Fibroblast of villous mesenchyme (primary cell): ENCODE results near the gene TCF12. TPM values are rescaled to one million over a fixed set of nuclear protein-coding genes. Genes with fewer than 3 reads are reported as not detected.

Experiments used
- DNase-seq: peaks from one replicate; pipeline ENCODE4 v3.0.0-alpha.2; 2010; ENCODE audit warnings: low read depth
- H3K4me3 ChIP-seq: 2 replicates; pipeline ENCODE4 v1.5.1; 2011; ENCODE audit warnings: low read depth, mild to moderate bottlenecking, low read length
- total RNA-seq: library from RNA; depleted of rRNA; stranded (reverse); fragments of >200 nt; gene quantifications from 2 replicates; pipeline ENCODE4 v1.2.3, GENCODE V29; 2012
- TF ChIP-seq, protein P1 (sequence below): IDR thresholded peaks from 2 replicates; pipeline ENCODE4 v1.5.1; 2012; ENCODE audit warnings: low read depth, mild to moderate bottlenecking, low read length; ENCODE audit not compliant: insufficient read depth

The TCF12 gene
- total RNA-seq, 1 donor, result 110 TPM

DNA sequence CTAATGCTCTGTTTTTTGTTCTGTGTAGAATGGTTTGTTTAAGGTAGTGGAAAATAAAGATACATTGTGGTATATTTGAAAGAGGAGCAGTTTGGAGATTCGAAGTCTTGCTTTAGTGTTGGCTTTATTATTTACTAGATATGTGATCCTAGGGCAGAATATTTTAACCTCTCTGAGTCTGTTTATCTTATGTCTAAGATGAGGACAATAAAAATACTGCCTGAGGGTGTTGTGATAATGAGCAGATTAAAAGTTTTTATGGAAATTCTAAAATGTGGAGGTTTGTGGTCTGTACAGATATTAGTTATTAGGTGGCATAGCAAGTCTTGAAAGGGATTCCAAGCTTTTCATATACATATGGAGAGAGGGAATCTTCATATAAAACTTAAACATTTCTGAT lies 15.0 kb downstream of the TCF12 start:
- peak; percentile 44 for DNase-seq
- TF ChIP-seq, protein P1, sequence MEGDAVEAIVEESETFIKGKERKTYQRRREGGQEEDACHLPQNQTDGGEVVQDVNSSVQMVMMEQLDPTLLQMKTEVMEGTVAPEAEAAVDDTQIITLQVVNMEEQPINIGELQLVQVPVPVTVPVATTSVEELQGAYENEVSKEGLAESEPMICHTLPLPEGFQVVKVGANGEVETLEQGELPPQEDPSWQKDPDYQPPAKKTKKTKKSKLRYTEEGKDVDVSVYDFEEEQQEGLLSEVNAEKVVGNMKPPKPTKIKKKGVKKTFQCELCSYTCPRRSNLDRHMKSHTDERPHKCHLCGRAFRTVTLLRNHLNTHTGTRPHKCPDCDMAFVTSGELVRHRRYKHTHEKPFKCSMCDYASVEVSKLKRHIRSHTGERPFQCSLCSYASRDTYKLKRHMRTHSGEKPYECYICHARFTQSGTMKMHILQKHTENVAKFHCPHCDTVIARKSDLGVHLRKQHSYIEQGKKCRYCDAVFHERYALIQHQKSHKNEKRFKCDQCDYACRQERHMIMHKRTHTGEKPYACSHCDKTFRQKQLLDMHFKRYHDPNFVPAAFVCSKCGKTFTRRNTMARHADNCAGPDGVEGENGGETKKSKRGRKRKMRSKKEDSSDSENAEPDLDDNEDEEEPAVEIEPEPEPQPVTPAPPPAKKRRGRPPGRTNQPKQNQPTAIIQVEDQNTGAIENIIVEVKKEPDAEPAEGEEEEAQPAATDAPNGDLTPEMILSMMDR, result no peak

DNA sequence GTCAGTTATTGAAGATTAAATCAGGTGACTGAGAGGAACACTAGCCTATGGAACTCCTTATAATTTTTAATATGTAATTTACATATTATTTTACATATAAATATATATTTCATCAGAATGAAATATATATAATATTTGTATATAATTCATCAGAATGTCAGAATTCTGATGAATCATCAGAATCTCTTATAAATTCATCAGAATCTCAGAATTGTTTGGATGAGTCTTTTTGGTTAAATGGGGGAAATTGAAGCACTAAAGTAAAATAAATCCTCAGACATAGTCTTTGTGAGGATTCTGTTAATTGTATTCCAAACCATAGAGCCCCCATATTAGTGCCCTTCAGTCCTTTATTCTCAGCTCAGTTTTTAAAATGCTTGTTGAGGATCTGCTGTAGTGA lies 15.4 kb downstream of the TCF12 start:
- TF ChIP-seq, protein P1, result no peak
- DNase-seq, result no peak
- H3K4me3 ChIP-seq, result no peak overlapping the region

More for the DNA sequence above, 15.0 kb downstream of the TCF12 start:
- no peak overlapping the region for H3K4me3 ChIP-seq

DNA sequence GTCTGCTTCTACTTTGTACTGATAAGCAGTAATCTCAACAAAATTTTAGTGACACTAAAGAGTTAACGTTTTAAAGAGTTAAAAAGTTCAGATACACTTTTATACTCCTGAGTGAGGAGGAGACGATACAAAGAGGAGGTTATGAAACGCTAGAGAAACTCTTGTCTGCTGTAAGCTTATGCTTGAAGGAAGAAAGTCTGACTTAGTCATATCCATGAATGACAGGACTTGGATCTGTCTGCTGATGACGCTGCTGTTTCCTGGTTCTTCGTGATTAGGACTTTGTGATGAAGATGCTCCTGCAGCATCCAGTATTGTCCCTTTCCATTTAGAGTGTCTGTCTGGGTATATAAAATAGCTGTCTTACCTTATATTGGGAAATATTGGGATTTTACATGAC lies 15.8 kb downstream of the TCF12 start:
- no peak overlapping the region for H3K4me3 ChIP-seq
- DNase-seq, result no peak

DNA sequence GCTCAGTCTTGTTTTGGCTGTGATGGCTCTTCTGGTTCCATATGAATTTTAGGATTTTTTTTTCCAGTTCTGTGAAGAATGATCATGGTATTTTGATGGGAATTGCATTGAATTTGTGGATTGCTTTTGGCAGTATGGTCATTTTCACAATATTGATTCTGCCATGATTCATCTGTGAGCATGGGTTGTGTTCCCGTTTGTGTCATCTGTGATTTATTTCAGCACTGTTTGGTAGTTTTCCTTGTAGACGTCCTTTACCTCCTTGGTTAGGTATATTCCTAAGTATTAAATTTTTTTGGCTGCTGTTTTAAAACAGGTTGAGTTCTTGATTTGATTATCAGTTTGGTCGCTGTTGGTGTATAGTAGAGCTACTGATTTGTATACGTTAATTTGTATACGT lies 18.5 kb downstream of the TCF12 start:
- no peak for DNase-seq
- H3K4me3 ChIP-seq, result no peak overlapping the region
- TF ChIP-seq, protein P1, result no peak

More for the DNA sequence above, 15.8 kb downstream of the TCF12 start:
- TF ChIP-seq, protein P1, result no peak

DNA sequence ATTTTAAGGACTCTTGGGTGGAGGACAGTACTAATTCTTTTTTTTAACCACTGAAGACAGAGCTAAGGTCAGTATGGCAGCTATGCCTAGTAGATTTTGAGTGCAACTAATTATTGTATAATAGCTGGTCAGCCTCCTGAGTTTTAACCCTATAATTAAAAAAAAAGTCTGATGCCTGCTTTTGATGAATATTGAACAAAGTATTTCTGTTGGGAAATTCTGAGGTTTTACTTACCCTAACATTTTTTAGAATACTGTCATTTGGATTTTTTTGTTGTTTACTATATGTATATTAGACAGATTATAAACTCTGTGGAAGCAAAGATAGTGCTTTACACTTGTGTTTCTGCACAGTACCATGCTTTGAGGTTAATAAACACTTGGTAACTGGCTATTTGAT lies 20.8 kb downstream of the TCF12 start:
- no peak overlapping the region for H3K4me3 ChIP-seq
- DNase-seq, result no peak
- TF ChIP-seq, protein P1, result no peak

DNA sequence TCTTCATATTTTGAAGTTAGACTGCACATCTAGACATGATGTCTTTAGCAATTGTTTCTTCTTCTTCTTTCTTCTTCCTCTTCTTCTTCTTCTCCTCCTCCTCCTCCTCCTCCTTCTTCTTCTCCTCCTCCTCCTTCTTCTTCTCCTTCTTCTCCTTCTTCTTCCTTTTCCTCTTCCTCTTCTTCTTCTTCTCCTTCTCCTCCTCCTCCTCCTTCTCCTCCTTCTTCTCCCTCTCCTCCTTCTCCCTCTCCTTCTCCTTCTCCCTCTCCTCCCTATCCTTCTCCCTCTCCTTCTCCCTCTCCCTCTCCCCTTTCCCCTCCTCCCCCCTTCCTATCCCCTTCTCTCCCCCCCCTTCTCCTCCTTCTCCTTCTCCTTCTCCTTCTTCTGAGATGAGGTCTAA lies 21.9 kb downstream of the TCF12 start:
- TF ChIP-seq, protein P1, result no peak
- no peak for DNase-seq
- no peak overlapping the region for H3K4me3 ChIP-seq

DNA sequence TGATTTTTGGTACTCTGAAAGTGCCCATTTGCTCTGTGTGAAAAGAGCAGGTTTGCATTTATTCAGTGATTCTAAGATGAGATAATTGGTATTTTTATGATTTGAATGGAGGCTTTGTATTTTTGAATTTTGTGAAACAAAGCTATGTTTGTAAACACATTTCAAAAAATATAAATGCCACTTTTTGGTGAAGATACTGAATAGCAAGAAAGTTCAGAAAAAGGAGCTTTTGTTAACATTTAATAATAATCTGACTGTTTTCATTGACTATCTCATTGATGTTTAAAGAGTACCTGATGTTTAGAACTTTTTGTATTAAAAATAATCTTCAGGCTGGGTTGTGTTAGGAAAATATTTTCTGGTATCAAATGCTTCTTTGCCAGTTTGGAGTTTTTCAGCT lies 23.7 kb downstream of the TCF12 start:
- no peak overlapping the region for H3K4me3 ChIP-seq
- DNase-seq, result no peak
- TF ChIP-seq, protein P1, result no peak
